HCT116 (cell line): Measurements from ENCODE around the gene PTGR1. TPM values are rescaled to one million over a fixed set of nuclear protein-coding genes. Genes with fewer than 3 reads are reported as not detected.

ENCODE experiments used
- ATAC-seq: fragments of 200-7000 bp; cut with Tn5 transposase; 2 replicates; pipeline ENCODE4 v1.9.1; 2020; ENCODE audit warnings: mild to moderate bottlenecking, moderate library complexity
- BruUV-seq: library from RNA; stranded (reverse); fragments of 400-500 nt; replicated peaks from 2 replicates; lab custom pipeline; 2021; lab: Mats Ljungman, UMichigan
- CTCF ChIA-PET: fragments of 300-600 bp; sonication (Branson Sonifier 250); formaldehyde crosslinking; loops from one replicate; lab custom pipeline; 2021; ENCODE audit warnings: antibody characterized with exemption; lab: Charles Lee
- POLR2A ChIA-PET: fragments of 300-600, 350-600 bp; sonication (Branson Sonifier 250); formaldehyde crosslinking; loops from one replicate; lab custom pipeline; 2021; ENCODE audit warnings: antibody characterized with exemption; lab: Charles Lee
- RAD21 ChIA-PET, 2 experiments: fragments of 300-600 bp; sonication (Branson Sonifier 250); formaldehyde crosslinking; loops; one replicate each; lab custom pipeline; 2023; ENCODE audit warnings: low total read pairs in 2 of 2; ENCODE audit not compliant: uncharacterized antibody in 2 of 2, unreplicated experiment in 2 of 2, low non-redundant PET in 1 of 2; lab: Charles Lee
- DNase-seq: peaks from one replicate; pipeline ENCODE4 v3.0.0-alpha.2; 2010; ENCODE audit warnings: low read depth, low spot score
- H2AFZ ChIP-seq: fragments of 200-600 bp; shearing (Covaris generic), sonication (generic); 2 replicates; pipeline ENCODE4 v1.6.1; 2017; ENCODE audit warnings: low read depth, mixed run types, mixed read lengths, antibody characterized with exemption, low read length; ENCODE audit not compliant: poor library complexity, severe bottlenecking
- H3K27ac ChIP-seq: 2 replicates; pipeline ENCODE4 v1.5.1; 2012; ENCODE audit warnings: low read depth, low read length
- H3K27me3 ChIP-seq: fragments of 200-600 bp; sonication (generic); 2 replicates; pipeline ENCODE4 v1.6.1; 2016; ENCODE audit warnings: mixed run types, low read length, mixed read lengths; ENCODE audit not compliant: insufficient read depth
- H3K36me3 ChIP-seq, 2 experiments: fragments of 200-500 bp in 1 of 2; fragments of 200-600 bp in 1 of 2; sonication (Bioruptor generic) in 1 of 2; sonication (generic) in 1 of 2; 2 replicates each; pipeline versions ENCODE4 v1.5.1 to v1.6.1; 2014 to 2016; ENCODE audit warnings: low read length in 2 of 2, inconsistent platforms in 1 of 2, mixed read lengths in 1 of 2, mixed run types in 1 of 2; ENCODE audit not compliant: insufficient read depth in 2 of 2, control insufficient read depth in 1 of 2
- H3K4me1 ChIP-seq, 2 experiments: fragments of 200-600 bp in 1 of 2; sonication (generic) in 1 of 2; 2 replicates each; pipeline versions ENCODE4 v1.5.1 to v1.6.1; 2012 to 2017; ENCODE audit warnings: low read length in 2 of 2, inconsistent platforms in 1 of 2, mild to moderate bottlenecking in 1 of 2, mixed read lengths in 1 of 2, mixed run types in 1 of 2, moderate library complexity in 1 of 2; ENCODE audit not compliant: insufficient read depth in 2 of 2, control insufficient read depth in 1 of 2
- H3K4me2 ChIP-seq: fragments of 200-600 bp; sonication (generic); 2 replicates; pipeline ENCODE4 v1.6.1; 2017; ENCODE audit warnings: mixed run types, low read length, mixed read lengths
- H3K4me3 ChIP-seq, 2 experiments: fragments of 200-600 bp in 1 of 2; sonication (generic) in 1 of 2; replicated peaks in 1 of 2; 2 replicates each; pipeline ENCODE4 v1.5.1; 2011 to 2016; ENCODE audit warnings: low read length in 2 of 2, control low read depth in 1 of 2, low read depth in 1 of 2, mild to moderate bottlenecking in 1 of 2, mixed read lengths in 1 of 2, mixed run types in 1 of 2
- H3K79me2 ChIP-seq: fragments of 200-600 bp; sonication (generic); 2 replicates; pipeline ENCODE4 v1.6.1; 2017; ENCODE audit warnings: mild to moderate bottlenecking, mixed run types, low read length, moderate library complexity, mixed read lengths; ENCODE audit not compliant: insufficient read depth
- H3K9ac ChIP-seq: fragments of 200-600 bp; sonication (generic); 2 replicates; pipeline ENCODE4 v1.6.1; 2016; ENCODE audit warnings: low read length, mixed read lengths
- H3K9me2 ChIP-seq: fragments of 200-600 bp; sonication (generic), shearing (Covaris generic); 2 replicates; pipeline ENCODE4 v1.6.1; 2017; ENCODE audit warnings: mixed run types, mild to moderate bottlenecking, moderate library complexity; ENCODE audit not compliant: insufficient read depth
- H3K9me3 ChIP-seq, 2 experiments: fragments of 200-500 bp in 1 of 2; fragments of 200-600 bp in 1 of 2; sonication (Bioruptor generic) in 1 of 2; sonication (generic) in 1 of 2; 2 replicates each; pipeline ENCODE4 v1.6.1; 2014 to 2017; ENCODE audit warnings: low read length in 2 of 2, mixed read lengths in 2 of 2, inconsistent platforms in 1 of 2, low read depth in 1 of 2, mild to moderate bottlenecking in 1 of 2, mixed run types in 1 of 2, moderate library complexity in 1 of 2; ENCODE audit not compliant: control insufficient read depth in 1 of 2, insufficient read depth in 1 of 2
- H4K20me1 ChIP-seq: fragments of 200-600 bp; sonication (generic), shearing (Covaris generic); 2 replicates; pipeline ENCODE4 v1.6.1; 2017; ENCODE audit warnings: mixed run types, mild to moderate bottlenecking, moderate library complexity; ENCODE audit not compliant: insufficient read depth
- CBX3 ChIP-seq: IDR thresholded peaks from 2 replicates; pipeline ENCODE4 v1.6.1; 2012; ENCODE audit warnings: low read depth
- EGR1 ChIP-seq: IDR thresholded peaks from 2 replicates; pipeline ENCODE4 v1.6.1; 2012; ENCODE audit warnings: low read depth
- EZH2phosphoT487 ChIP-seq: fragments of 200-600 bp; IDR thresholded peaks from 2 replicates; pipeline ENCODE4 v1.6.1; 2018; ENCODE audit warnings: antibody characterized with exemption, borderline replicate concordance
- JUND ChIP-seq: IDR thresholded peaks from 2 replicates; pipeline ENCODE4 v1.6.1; 2012
- POLR2A ChIP-seq: IDR thresholded peaks from 2 replicates; pipeline ENCODE4 v1.7.0; 2011; ENCODE audit warnings: borderline replicate concordance; ENCODE audit not compliant: insufficient read depth, insufficient read length; ENCODE audit errors: extremely low read depth
- SIN3A ChIP-seq: IDR thresholded peaks from 2 replicates; pipeline ENCODE4 v1.6.1; 2012; ENCODE audit warnings: low read depth
- SP1 ChIP-seq: IDR thresholded peaks from 2 replicates; pipeline ENCODE4 v1.6.1; 2012; ENCODE audit warnings: low read depth
- ZBTB33 ChIP-seq: IDR thresholded peaks from 2 replicates; pipeline ENCODE4 v1.6.1; 2011; ENCODE audit warnings: mild to moderate bottlenecking, low read length, moderate library complexity; ENCODE audit not compliant: insufficient replicate concordance; ENCODE audit errors: extremely low read depth
- ZNF274 ChIP-seq: fragments of 200-500 bp; sonication (Bioruptor generic); IDR thresholded peaks from 2 replicates; pipeline ENCODE4 v1.6.1; 2014; ENCODE audit warnings: mild to moderate bottlenecking, low read depth, low read length, inconsistent platforms
- intact Hi-C: fragments of 100-400 bp; cut with micrococcal nuclease; formaldehyde crosslinking; loops from 2 replicates; pipeline ENCODE4 v1.10.0; 2022
- total RNA-seq: library from RNA; stranded (reverse); gene quantifications from one replicate; pipeline ENCODE4 v1.2.1, GENCODE V29; 2021; ENCODE audit not compliant: unreplicated experiment
- TF ChIP-seq, protein P1 (sequence below): IDR thresholded peaks from 2 replicates; pipeline ENCODE4 v1.6.1; 2012

Gene PTGR1
- total RNA-seq, 1 experiment from 2014 or later, result 53.9 TPM

DNA sequence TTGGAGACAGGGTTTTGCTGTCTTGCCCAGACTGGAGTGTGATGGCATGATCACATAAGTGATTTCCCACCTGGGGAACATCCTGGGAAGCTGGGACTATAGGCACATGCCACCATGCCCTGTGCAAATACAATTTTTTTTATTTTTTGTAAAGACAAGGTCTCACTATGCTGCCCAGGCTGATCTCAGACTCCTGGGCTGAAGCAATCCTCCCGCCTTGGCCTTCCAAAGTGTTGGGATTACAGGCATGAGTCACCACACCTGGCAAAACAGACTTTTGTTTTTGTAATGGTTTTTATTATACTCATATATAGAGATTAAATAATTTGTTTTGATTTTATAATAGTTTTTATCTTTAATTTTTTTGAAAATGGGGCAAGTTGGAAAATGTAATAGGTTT lies 46.4 kb upstream of the PTGR1 start:
- TF ChIP-seq EZH2phosphoT487, result no peak
- TF ChIP-seq, protein P1, sequence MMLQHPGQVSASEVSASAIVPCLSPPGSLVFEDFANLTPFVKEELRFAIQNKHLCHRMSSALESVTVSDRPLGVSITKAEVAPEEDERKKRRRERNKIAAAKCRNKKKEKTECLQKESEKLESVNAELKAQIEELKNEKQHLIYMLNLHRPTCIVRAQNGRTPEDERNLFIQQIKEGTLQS, result no peak
- no peak for TF ChIP-seq EGR1
- no peak for TF ChIP-seq ZBTB33
- no peak for TF ChIP-seq SIN3A
- TF ChIP-seq CBX3, result no peak
- no peak for TF ChIP-seq SP1
- no peak for TF ChIP-seq POLR2A
- TF ChIP-seq ZNF274, result no peak
- TF ChIP-seq JUND, result no peak

More for the DNA sequence above, 46.4 kb upstream of the PTGR1 start:
- no TSS peak for BruUV-seq
- no peak overlapping the region for H3K4me2 ChIP-seq
- H4K20me1 ChIP-seq, result no peaks in the 10 kb centered on the region
- H3K9me2 ChIP-seq, result no peaks in the 10 kb centered on the region
- no peak overlapping the region for H3K9ac ChIP-seq
- CTCF ChIA-PET, result no interaction called here
- no peaks in the 10 kb centered on the region for H3K4me1 ChIP-seq
- DNase-seq, result no peak
- no peak for ATAC-seq
- H3K36me3 ChIP-seq, result peaks cover 7 to 11% of the 10 kb centered on the region in 2 experiments; a peak in 3 of 4 replicates
- H3K79me2 ChIP-seq, result peaks cover 40% of the 10 kb centered on the region
- no peak overlapping the region for H3K27ac ChIP-seq
- H3K4me3 ChIP-seq, result no peak overlapping the region
- H3K27me3 ChIP-seq, result no peaks in the 10 kb centered on the region
- intact Hi-C loops, result no loop called here
- POLR2A ChIA-PET, result interaction anchor here (1.2 kb wide), 1 partner anchor 15 kb away, joined by 3 read pairs; the partner anchor contains the start of gene DNAJC25
- H2AFZ ChIP-seq, result no peak overlapping the region
- RAD21 ChIA-PET, result no interaction called here
- no peaks in the 10 kb centered on the region for H3K9me3 ChIP-seq
